Measurements from ENCODE around the gene LDLRAD4.

Gene LDLRAD4

DNA sequence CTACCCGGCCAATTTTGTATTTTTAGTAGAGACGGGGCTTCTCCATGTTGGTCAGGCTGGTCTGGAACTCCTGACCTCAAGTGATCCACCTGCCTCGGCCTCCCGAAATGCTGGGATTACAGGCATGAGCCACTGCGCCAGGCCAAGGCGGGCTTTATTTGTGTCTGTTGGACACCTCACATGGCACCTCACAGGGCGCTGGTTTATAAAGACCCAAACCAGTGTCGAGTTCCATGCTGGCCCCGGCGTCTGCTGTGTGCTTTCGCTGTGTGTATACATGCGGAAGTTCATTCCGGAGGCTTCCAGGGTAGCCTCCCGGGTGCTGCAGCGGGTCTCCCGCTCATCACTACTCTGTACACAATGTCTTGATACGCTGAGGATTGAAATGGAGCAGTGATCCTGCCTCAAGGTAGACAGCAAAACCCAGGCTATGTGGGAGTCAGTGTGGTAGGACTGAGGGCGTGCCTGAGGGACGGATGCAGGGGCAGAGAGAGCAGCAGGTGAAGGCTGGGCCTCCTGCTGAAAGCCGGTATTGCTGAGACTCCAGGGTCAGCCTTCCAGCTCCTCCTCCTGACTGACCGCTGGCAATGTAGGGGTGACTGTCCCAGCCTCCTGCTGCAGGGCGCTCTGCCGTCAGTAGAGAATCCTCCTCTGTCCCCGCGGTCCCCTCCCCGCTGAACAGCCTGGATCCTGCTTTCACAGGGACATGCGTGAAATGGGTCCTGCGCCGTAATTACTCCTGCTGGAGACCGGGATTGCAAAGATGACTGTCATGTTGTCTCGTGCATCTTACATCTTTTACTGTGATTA lies 22.7 kb downstream of the LDLRAD4 start:
- Histone ChIP-seq H3K27me3 (ENCODE audit: control insufficient read depth, insufficient read depth, low read length) (no peaks in the 10 kb centered on the region), H3K27ac (no peak overlapping the region), H3K4me1 (no peaks in the 10 kb centered on the region), H3K4me3 (ENCODE audit: low read depth, low read length) (no peak overlapping the region), H3K4me2 (ENCODE audit: low read length) (no peak overlapping the region), H3K9ac (no peak overlapping the region), H3K79me2 (peaks cover 14% of the 10 kb centered on the region), H2AFZ (no peak overlapping the region), H3K9me3 (ENCODE audit: control insufficient read depth, low read length) (no peaks in the 10 kb centered on the region), H3K36me3 (ENCODE audit: control insufficient read depth, insufficient read depth, low read length) (no peaks in the 10 kb centered on the region)
- TF ChIP-seq CTCF (IDR thresholded peaks at IDR 0.05) = no peak

DNA sequence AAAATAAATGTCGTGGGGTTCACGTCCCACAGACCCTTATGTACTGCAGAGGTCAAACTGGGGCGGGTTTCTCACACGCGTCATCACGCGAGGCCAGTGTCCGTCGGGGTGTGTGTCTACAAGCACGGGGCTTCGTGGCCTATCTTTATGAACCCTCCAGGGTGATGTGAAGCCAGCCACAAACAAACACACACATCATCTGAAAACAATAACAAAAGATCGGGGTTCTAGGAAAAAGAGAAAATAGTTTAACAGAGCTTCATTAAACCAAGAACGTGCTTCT lies 23.3 kb downstream of the LDLRAD4 start:
- Histone ChIP-seq H2AFZ (no peak overlapping the region), H3K27me3 (ENCODE audit: control insufficient read depth, insufficient read depth, low read length) (no peaks in the 10 kb centered on the region), H3K79me2 (peaks cover 14% of the 10 kb centered on the region), H3K27ac (no peak overlapping the region), H3K4me2 (ENCODE audit: low read length) (no peak overlapping the region), H3K9ac (no peak overlapping the region), H3K9me3 (ENCODE audit: control insufficient read depth, low read length) (no peaks in the 10 kb centered on the region), H3K4me3 (ENCODE audit: low read depth, low read length) (no peak overlapping the region), H3K4me1 (no peaks in the 10 kb centered on the region), H3K36me3 (ENCODE audit: control insufficient read depth, insufficient read depth, low read length) (no peaks in the 10 kb centered on the region)
- TF ChIP-seq CTCF (IDR thresholded peaks at IDR 0.05) = no peak

GRCh38 chr18:13242797-13243196 lies 24.2 kb downstream of the LDLRAD4 start:
- no peak for TF ChIP-seq CTCF (IDR thresholded peaks at IDR 0.05)
- H3K4me1 ChIP-seq = no peaks in the 10 kb centered on the region
- no peak overlapping the region for H3K4me2 ChIP-seq (ENCODE audit: low read length)
- peaks cover 10% of the 10 kb centered on the region for H3K79me2 ChIP-seq
- H2AFZ ChIP-seq = no peak overlapping the region
- H3K36me3 ChIP-seq (ENCODE audit: control insufficient read depth, insufficient read depth, low read length) = no peaks in the 10 kb centered on the region
- H3K27ac ChIP-seq = no peak overlapping the region
- no peaks in the 10 kb centered on the region for H3K9me3 ChIP-seq (ENCODE audit: control insufficient read depth, low read length)
- no peaks in the 10 kb centered on the region for H3K27me3 ChIP-seq (ENCODE audit: control insufficient read depth, insufficient read depth, low read length)
- no peak overlapping the region for H3K9ac ChIP-seq
- H3K4me3 ChIP-seq (ENCODE audit: low read depth, low read length) = no peak overlapping the region

- Histone ChIP-seq H3K4me3 (ENCODE audit: low read depth, low read length) (no peak overlapping the region), H3K9me3 (ENCODE audit: control insufficient read depth, low read length) (no peaks in the 10 kb centered on the region), H2AFZ (no peak overlapping the region), H3K79me2 (peaks cover 10% of the 10 kb centered on the region), H3K9ac (no peak overlapping the region), H3K4me1 (no peaks in the 10 kb centered on the region), H3K27me3 (ENCODE audit: control insufficient read depth, insufficient read depth, low read length) (no peaks in the 10 kb centered on the region), H3K4me2 (ENCODE audit: low read length) (no peak overlapping the region), H3K36me3 (ENCODE audit: control insufficient read depth, insufficient read depth, low read length) (no peaks in the 10 kb centered on the region), H3K27ac (no peak overlapping the region)
- no peak for TF ChIP-seq CTCF (IDR thresholded peaks at IDR 0.05)
Measured at GRCh38 chr18:13243363-13243762, 24.8 kb downstream of the LDLRAD4 start.

GRCh38 chr18:13244135-13244534 lies 25.6 kb downstream of the LDLRAD4 start:
- no peak for TF ChIP-seq CTCF (IDR thresholded peaks at IDR 0.05)
- no peaks in the 10 kb centered on the region for H3K9me3 ChIP-seq (ENCODE audit: control insufficient read depth, low read length)
- no peaks in the 10 kb centered on the region for H3K4me1 ChIP-seq
- H3K4me2 ChIP-seq (ENCODE audit: low read length) = no peak overlapping the region
- no peak overlapping the region for H2AFZ ChIP-seq
- H3K79me2 ChIP-seq = peaks cover 13% of the 10 kb centered on the region
- H3K9ac ChIP-seq = no peak overlapping the region
- H3K27ac ChIP-seq = no peak overlapping the region
- H3K4me3 ChIP-seq (ENCODE audit: low read depth, low read length) = no peak overlapping the region
- H3K36me3 ChIP-seq (ENCODE audit: control insufficient read depth, insufficient read depth, low read length) = no peaks in the 10 kb centered on the region
- H3K27me3 ChIP-seq (ENCODE audit: control insufficient read depth, insufficient read depth, low read length) = no peaks in the 10 kb centered on the region
